Inferior parietal cortex (tissue), 1 donor: ENCODE data around the gene SLC18A2.
"Not testable (repeated sequence)": the region's sequence is repeated elsewhere in the genome, so short reads cannot be mapped to it uniquely, and the experiment has no call there.

Experiments
- DNase-seq: peaks from one replicate; pipeline ENCODE4 v3.0.0-alpha.2; 2016; ENCODE audit errors: extremely low spot score

SLC18A2 gene

GRCh38 chr10:117262903-117263293, 22.0 kb downstream of the SLC18A2 start:
- DNase-seq: no peak

- no peak for DNase-seq
Measured at GRCh38 chr10:117264782-117265181, 23.9 kb downstream of the SLC18A2 start.

GRCh38 chr10:117266400-117266799, 25.5 kb downstream of the SLC18A2 start:
- DNase-seq: no peak

- no peak for DNase-seq
Measured at GRCh38 chr10:117266812-117267211, 25.9 kb downstream of the SLC18A2 start.

GRCh38 chr10:117268258-117268657, 27.3 kb downstream of the SLC18A2 start:
- no peak for DNase-seq

- no peak for DNase-seq
Measured at GRCh38 chr10:117268907-117269306, 28.0 kb downstream of the SLC18A2 start.

GRCh38 chr10:117271427-117271826, 30.5 kb downstream of the SLC18A2 start:
- no peak for DNase-seq

GRCh38 chr10:117272195-117273076, 31.5 kb downstream of the SLC18A2 start:
- DNase-seq: no peak

- DNase-seq: no peak
Measured at GRCh38 chr10:117273980-117274379, 33.1 kb downstream of the SLC18A2 start.

GRCh38 chr10:117274509-117274908, 33.6 kb downstream of the SLC18A2 start:
- DNase-seq: no peak

- no peak for DNase-seq
Measured at GRCh38 chr10:117275121-117275520, 34.2 kb downstream of the SLC18A2 start.

GRCh38 chr10:117277675-117278074, 36.8 kb downstream of the SLC18A2 start:
- DNase-seq: no peak

- DNase-seq: no peak
Measured at GRCh38 chr10:117284716-117285494, 44.0 kb downstream of the SLC18A2 start.

- not testable (repeated sequence) for DNase-seq
Measured at GRCh38 chr10:117290872-117291271, 50.0 kb downstream of the SLC18A2 start.

- DNase-seq: no peak
Measured at GRCh38 chr10:117294039-117294645, 53.2 kb downstream of the SLC18A2 start.

- DNase-seq: no peak
Measured at GRCh38 chr10:117294735-117295134, 53.8 kb downstream of the SLC18A2 start.

GRCh38 chr10:117298219-117298618, 57.3 kb downstream of the SLC18A2 start:
- no peak for DNase-seq

- DNase-seq: no peak
Measured at GRCh38 chr10:117299435-117299834, 58.5 kb downstream of the SLC18A2 start.

GRCh38 chr10:117300671-117301070, 59.8 kb downstream of the SLC18A2 start:
- DNase-seq: no peak

GRCh38 chr10:117303451-117303850, 62.5 kb downstream of the SLC18A2 start:
- DNase-seq: not testable (repeated sequence)

GRCh38 chr10:117306674-117307073, 65.8 kb downstream of the SLC18A2 start:
- DNase-seq: no peak

- no peak for DNase-seq
Measured at GRCh38 chr10:117311261-117311660, 70.3 kb downstream of the SLC18A2 start.
